T-cell (primary cell): ENCODE measurements around the gene PCMTD2. TPM values are rescaled to one million over a fixed set of nuclear protein-coding genes. Genes with fewer than 3 reads are reported as not detected.
"Not testable (repeated sequence)": the region's sequence is repeated elsewhere in the genome, so short reads cannot be mapped to it uniquely, and the experiment has no call there.

Source experiments
- ATAC-seq, 4 experiments: fragments of 200-7000 bp in 3 of 4; fragments of 150-1000 bp in 1 of 4; cut with Tn5 transposase; replicated peaks in 1 of 4; 1 replicate in 3 of 4; 2 replicates in 1 of 4; pipeline ENCODE4 v1.10.0; 2021; ENCODE audit warnings: moderate library complexity in 3 of 4, mild to moderate bottlenecking in 2 of 4, moderate number of reproducible peaks in 1 of 4
- CTCF ChIA-PET, 2 donors: fragments of 300-600 bp; sonication (Branson Sonifier 250); formaldehyde crosslinking; loops; one replicate each; lab custom pipeline; 2022; ENCODE audit warnings: antibody characterized with exemption in 2 of 2; lab: Charles Lee
- POLR2A ChIA-PET, 2 donors: fragments of 300-600 bp; sonication (Branson Sonifier 250); formaldehyde crosslinking; loops; one replicate each; lab custom pipeline; 2022; ENCODE audit warnings: antibody characterized with exemption in 2 of 2; lab: Charles Lee
- DNase-seq, 35 experiments: peaks; one replicate each; pipeline versions ENCODE4 v3.0.0 to v3.0.0-alpha.2; 2013 to 2023
- H3K27ac ChIP-seq: one replicate; pipeline ENCODE4 v1.5.1; 2013; ENCODE audit warnings: low read length
- H3K27me3 ChIP-seq, 2 experiments: replicated peaks in 1 of 2; 1 replicate in 1 of 2; 2 replicates in 1 of 2; pipeline versions ENCODE4 v1.6.1 to v1.7.0; 2013; ENCODE audit warnings: low read length in 1 of 2, mixed read lengths in 1 of 2; ENCODE audit not compliant: control insufficient read depth in 2 of 2, insufficient read depth in 2 of 2; ENCODE audit errors: extremely low read depth in 1 of 2
- H3K36me3 ChIP-seq, 2 donors: 1 replicate in 1 of 2; 2 replicates in 1 of 2; pipeline versions ENCODE4 v1.6.1 to v1.7.0; 2013; ENCODE audit warnings: low read length in 1 of 2; ENCODE audit not compliant: control insufficient read depth in 2 of 2, insufficient read depth in 1 of 2; ENCODE audit errors: extremely low read depth in 1 of 2
- H3K4me1 ChIP-seq, 2 experiments: 1 replicate in 1 of 2; 2 replicates in 1 of 2; pipeline versions ENCODE4 v1.6.1 to v1.7.0; 2013; ENCODE audit warnings: low read length in 2 of 2, mixed read lengths in 1 of 2; ENCODE audit not compliant: insufficient read depth in 2 of 2, control insufficient read depth in 1 of 2; ENCODE audit errors: extremely low read depth in 1 of 2
- H3K4me3 ChIP-seq, 2 donors: 1 replicate in 1 of 2; 2 replicates in 1 of 2; pipeline versions ENCODE4 v1.5.1 to v1.7.0; 2013; ENCODE audit warnings: mild to moderate bottlenecking in 2 of 2, low read length in 1 of 2, moderate library complexity in 1 of 2; ENCODE audit not compliant: control insufficient read depth in 1 of 2; ENCODE audit errors: extremely low read depth in 1 of 2
- H3K9me3 ChIP-seq: 2 replicates; pipeline ENCODE4 v1.7.0; 2013
- H3K27ac Mint-ChIP-seq, 2 donors: one replicate each; pipeline ENCODE4 v1.8.0; 2020 to 2021; ENCODE audit warnings: mild to moderate bottlenecking in 2 of 2, mixed read lengths in 2 of 2
- H3K27me3 Mint-ChIP-seq, 2 donors: one replicate each; pipeline ENCODE4 v1.8.0; 2021 to 2022; ENCODE audit warnings: mixed read lengths in 2 of 2
- H3K36me3 Mint-ChIP-seq: one replicate; pipeline ENCODE4 v1.8.0; 2021; ENCODE audit warnings: mixed read lengths
- H3K4me1 Mint-ChIP-seq, 3 donors: one replicate each; pipeline ENCODE4 v1.8.0; 2020 to 2022; ENCODE audit warnings: mixed read lengths in 3 of 3, mild to moderate bottlenecking in 1 of 3
- H3K4me3 Mint-ChIP-seq, 3 donors: one replicate each; pipeline ENCODE4 v1.8.0; 2020 to 2022; ENCODE audit warnings: mild to moderate bottlenecking in 3 of 3, mixed read lengths in 3 of 3, moderate library complexity in 3 of 3
- H3K9me3 Mint-ChIP-seq, 3 donors: one replicate each; pipeline ENCODE4 v1.8.0; 2020 to 2022; ENCODE audit warnings: mixed read lengths in 3 of 3
- WGBS: methylation state at CpG from one replicate; pipeline ENCODE4 v1.1.5; 2013; ENCODE audit warnings: missing lambda C conversion rate; ENCODE audit not compliant: insufficient coverage; 5-methylcytosine and 5-hydroxymethylcytosine counted together
- total RNA-seq, 35 experiments: library from RNA in 6 of 35; stranded (reverse) in 6 of 35; fragments of 120-200 nt in 1 of 35; gene quantifications; one replicate each; pipeline versions ENCODE4 v1.2.1 to v1.2.4 and lab custom pipeline; 2013 to 2026

PCMTD2 gene
- total RNA-seq, 5 donors from 2014 or later (not counting 1 experiment from before 2014, with no cell fraction given), result 92.0 to 175 (median 160) TPM

DNA sequence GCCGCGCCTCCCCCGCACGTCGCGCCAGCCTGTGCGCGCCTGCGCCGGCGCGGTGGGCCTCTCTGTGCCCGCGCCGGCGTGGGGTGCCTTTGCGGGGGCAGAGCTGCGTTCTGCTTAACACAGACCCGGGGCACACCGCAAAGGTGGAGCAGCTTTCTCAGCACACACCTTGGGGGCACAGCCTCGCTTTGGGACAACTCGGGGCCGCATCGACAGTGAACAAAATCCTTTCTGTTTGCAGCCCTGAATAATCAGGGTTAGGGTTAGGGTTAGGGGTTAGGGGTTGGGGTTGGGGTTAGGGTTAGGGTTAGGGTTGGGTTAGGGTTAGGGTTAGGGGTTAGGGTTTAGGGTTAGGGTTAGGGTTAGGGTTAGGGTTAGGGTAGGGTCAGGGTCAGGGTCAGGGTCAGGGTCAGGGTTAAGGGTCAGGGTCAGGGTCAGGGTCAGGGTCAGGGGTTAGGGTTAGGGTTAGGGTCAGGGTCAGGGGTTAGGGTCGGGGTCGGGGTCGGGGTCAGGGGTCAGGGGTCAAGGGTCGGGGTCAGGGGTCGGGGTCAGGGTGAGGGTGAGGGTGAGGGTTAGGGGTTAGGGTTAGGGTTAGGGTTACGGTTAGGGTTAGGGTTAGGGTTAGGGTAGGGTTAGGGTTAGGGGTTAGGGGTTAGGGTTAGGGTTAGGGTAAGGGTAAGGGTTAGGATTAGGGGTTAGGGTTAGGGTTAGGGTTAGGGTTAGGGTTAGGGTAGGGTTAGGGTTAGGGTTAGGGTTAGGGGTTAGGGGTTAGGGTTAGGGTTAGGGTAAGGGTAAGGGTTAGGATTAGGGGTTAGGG, 31.1 kb downstream of the PCMTD2 start:
- CTCF ChIA-PET, result interaction anchor here in 1 of 2 donors (0.5 kb wide), 1 partner anchor 389 kb away, joined by 3 read pairs; no protein-coding TSS in a partner anchor
- H3K27ac ChIP-seq, POLR2A ChIA-PET, H3K27ac Mint-ChIP-seq, H3K9me3 Mint-ChIP-seq, H3K36me3 Mint-ChIP-seq, H3K36me3 ChIP-seq, H3K4me3 Mint-ChIP-seq, H3K9me3 ChIP-seq, H3K4me1 ChIP-seq, H3K4me3 ChIP-seq, H3K27me3 ChIP-seq, H3K27me3 Mint-ChIP-seq: not testable (repeated sequence)
- H3K4me1 Mint-ChIP-seq, result peaks cover 4 to 12% (median 11%) of the 10 kb centered on the region in 3 donors
- DNase-seq (peak in 2 of 35 experiments; percentile 7 to 26), ATAC-seq (peak in 2 of 4 experiments; percentile 17 to 50)
- 98% methylated on average over 20 of the region's 30 CpGs for WGBS

DNA sequence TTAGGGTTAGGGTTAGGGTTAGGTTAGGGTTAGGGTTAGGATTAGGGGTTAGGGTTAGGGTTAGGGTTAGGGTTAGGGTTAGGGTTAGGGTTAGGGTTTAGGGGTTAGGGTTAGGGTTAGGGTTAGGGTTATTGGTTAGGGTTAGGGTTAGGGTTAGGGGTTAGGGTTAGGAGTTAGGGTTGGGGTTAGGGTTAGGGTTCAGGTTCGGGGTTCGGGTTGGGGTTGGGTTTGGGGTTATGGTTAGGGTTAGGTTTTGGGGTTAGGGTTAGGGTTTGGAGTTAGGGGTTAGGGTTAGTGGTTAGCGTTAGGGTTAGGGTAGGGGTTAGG, 31.7 kb downstream of the PCMTD2 start:
- H3K9me3 ChIP-seq, CTCF ChIA-PET, H3K27me3 Mint-ChIP-seq, H3K4me1 Mint-ChIP-seq, POLR2A ChIA-PET, H3K36me3 ChIP-seq, H3K4me1 ChIP-seq, H3K27ac ChIP-seq, H3K9me3 Mint-ChIP-seq, ATAC-seq, H3K36me3 Mint-ChIP-seq, DNase-seq, H3K27ac Mint-ChIP-seq, H3K4me3 ChIP-seq, H3K4me3 Mint-ChIP-seq, H3K27me3 ChIP-seq: not testable (repeated sequence)
- 60% methylated on average over 1 of the region's 3 CpGs for WGBS

DNA sequence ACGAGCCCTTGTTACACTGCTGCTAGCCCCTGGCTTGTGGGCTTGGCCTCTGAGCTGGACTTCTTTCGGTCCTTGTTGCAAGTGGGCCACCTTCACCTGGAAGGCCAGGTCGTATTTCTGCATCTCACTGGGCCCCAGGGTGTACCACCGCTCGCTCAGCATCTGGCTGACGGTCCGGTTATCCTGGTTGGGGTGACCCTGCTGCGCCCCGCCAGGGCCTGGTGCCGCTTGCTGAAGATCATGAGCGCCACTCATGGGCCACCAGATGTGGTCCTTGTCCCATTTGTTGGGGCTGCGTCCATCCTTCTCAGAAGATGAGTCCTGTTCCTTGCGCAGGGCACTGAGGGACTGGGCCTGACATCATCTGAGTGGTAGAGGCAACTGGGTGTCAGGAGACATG, 36.6 kb downstream of the PCMTD2 start:
- H3K4me1 ChIP-seq, DNase-seq, H3K9me3 ChIP-seq, H3K9me3 Mint-ChIP-seq, ATAC-seq, H3K27me3 Mint-ChIP-seq, H3K27me3 ChIP-seq, CTCF ChIA-PET, H3K4me1 Mint-ChIP-seq, H3K36me3 Mint-ChIP-seq, H3K27ac ChIP-seq, H3K4me3 ChIP-seq, H3K36me3 ChIP-seq, H3K27ac Mint-ChIP-seq, H3K4me3 Mint-ChIP-seq, POLR2A ChIA-PET: not testable (repeated sequence)
- no CpG with 5 or more reads among the region's 13 CpGs for WGBS

DNA sequence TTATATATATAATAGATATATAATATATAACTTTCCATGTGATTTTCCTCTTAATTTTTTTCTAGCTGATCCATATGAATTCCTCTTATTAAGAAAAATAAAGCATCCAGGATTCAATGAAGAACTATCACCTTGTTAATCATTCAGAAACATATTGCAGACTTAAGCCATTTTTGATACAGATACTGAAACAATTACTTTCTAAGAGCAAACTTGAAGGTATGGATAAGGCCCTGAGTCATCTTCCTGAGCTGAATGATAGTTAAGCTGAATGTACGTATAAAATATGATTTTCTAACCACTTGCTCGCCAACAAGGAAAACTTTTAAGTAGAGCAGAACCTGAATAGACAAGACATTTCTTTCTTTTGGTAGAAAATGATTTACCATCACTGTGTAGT, 47.5 kb downstream of the PCMTD2 start:
- H3K36me3 ChIP-seq, H3K36me3 Mint-ChIP-seq, ATAC-seq, H3K9me3 ChIP-seq, H3K4me3 ChIP-seq, H3K4me3 Mint-ChIP-seq, H3K27me3 ChIP-seq, CTCF ChIA-PET, H3K27ac ChIP-seq, DNase-seq, H3K27me3 Mint-ChIP-seq, H3K4me1 Mint-ChIP-seq, H3K9me3 Mint-ChIP-seq, H3K4me1 ChIP-seq, POLR2A ChIA-PET, H3K27ac Mint-ChIP-seq: not testable (repeated sequence)
- no CpG with 5 or more reads among the region's 2 CpGs for WGBS

DNA sequence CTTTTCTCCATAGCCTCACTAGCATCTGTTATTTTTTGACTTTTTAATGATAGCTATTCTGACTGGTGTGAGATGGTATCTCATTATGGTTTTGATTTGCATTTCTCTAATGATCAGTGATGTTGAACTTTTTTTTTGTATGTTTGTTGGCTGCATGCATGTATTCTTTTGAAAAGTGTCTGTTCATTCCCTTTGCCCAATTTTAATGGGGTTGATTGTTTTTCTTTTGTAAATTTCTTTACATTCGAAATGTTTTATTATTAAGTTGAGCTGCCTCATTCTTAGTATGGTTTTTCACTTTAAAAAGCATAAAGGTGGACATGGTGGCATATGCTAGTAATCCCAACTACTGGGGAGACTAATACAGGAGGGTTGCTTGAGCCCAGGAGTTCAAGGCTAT, 58.2 kb downstream of the PCMTD2 start:
- CTCF ChIA-PET, H3K27ac Mint-ChIP-seq, H3K36me3 ChIP-seq, H3K4me3 ChIP-seq, POLR2A ChIA-PET, H3K4me1 ChIP-seq, H3K36me3 Mint-ChIP-seq, H3K4me3 Mint-ChIP-seq, H3K27ac ChIP-seq, ATAC-seq, H3K9me3 Mint-ChIP-seq, DNase-seq, H3K9me3 ChIP-seq, H3K4me1 Mint-ChIP-seq: not testable (repeated sequence)
- peaks cover 0 to 17% of the 10 kb centered on the region in 2 experiments for H3K27me3 ChIP-seq
- H3K27me3 Mint-ChIP-seq, result peaks cover 3 to 26% of the 10 kb centered on the region in 2 donors
- WGBS, result no CpG with 5 or more reads among the region's 1 CpG

DNA sequence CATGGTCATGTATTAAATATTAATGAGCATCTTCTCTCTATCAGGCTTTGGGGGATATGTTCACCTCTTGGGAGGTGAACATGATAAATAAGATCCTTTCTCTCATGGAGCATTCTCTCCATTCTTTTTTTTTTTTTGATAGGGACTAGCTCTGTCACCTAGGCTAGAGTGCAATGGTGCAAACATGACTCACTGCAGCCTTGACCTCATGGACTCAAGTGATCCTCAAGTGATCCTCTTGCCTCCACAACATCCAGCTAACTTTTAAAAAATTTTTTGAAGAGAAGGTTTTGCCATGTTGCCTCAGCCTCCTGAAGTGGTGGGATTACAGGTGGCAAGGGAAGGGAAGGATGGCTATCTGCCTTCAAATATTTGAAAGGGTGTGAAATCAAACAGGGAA, 59.8 kb downstream of the PCMTD2 start:
- H3K4me1 Mint-ChIP-seq, H3K36me3 ChIP-seq, DNase-seq, H3K4me1 ChIP-seq, H3K9me3 Mint-ChIP-seq, H3K36me3 Mint-ChIP-seq, H3K9me3 ChIP-seq, ATAC-seq, CTCF ChIA-PET, POLR2A ChIA-PET, H3K27ac ChIP-seq, H3K4me3 ChIP-seq: not testable (repeated sequence)
- Mint-ChIP-seq H3K4me3 (peak overlapping the region in 2 of 3 donors; percentile 13 to 25), H3K27me3 (peaks cover 3 to 30% of the 10 kb centered on the region in 2 donors), H3K27ac (peak overlapping the region in 1 of 2 donors; percentile 31)
- peaks cover 0 to 21% of the 10 kb centered on the region in 2 experiments for H3K27me3 ChIP-seq
